SHP77 treated with DMSO at 0.1 percent for 48 hours (cell line): ENCODE data around the gene RIMS4.

Experiments
- DNase-seq: peaks from one replicate; lab custom pipeline; 2025; lab: John Stamatoyannopoulos, UW

Gene RIMS4

DNA sequence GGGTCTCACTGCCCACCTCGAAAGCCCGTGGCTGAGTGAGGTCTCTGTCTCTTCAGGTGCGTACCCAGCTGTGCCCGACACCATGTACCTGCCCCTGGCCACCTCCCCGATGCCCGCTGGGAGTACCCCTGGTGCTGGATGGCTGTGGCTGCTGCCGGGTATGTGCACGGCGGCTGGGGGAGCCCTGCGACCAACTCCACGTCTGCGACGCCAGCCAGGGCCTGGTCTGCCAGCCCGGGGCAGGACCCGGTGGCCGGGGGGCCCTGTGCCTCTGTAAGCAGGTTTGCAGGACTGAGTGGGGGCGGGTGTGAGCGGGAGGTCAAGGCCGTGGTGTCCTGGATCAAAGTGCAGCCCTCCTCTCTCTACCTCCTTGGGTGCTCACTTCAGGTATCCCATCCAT, 90.5 kb downstream of the RIMS4 start:
- no peak for DNase-seq

DNA sequence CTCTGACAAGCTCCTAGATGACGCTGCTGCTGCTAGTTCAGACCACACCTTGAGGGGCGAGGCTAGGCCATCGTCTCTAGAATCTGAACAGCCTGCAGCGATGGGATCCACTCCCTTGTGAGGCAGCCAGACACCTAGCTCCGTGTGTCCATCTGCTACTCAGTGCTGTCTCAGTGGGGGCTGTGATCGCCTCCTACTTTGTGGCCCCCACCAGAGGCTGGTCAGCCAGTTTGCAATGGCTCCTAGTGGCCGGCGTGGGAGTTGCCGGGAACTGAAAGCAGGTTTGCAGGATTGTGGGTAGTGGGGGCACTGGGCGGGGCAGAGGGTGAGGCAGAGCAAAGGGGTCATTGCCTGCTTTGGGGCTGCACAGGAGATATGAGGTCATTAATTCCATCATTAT, 92.4 kb downstream of the RIMS4 start:
- no peak for DNase-seq

DNA sequence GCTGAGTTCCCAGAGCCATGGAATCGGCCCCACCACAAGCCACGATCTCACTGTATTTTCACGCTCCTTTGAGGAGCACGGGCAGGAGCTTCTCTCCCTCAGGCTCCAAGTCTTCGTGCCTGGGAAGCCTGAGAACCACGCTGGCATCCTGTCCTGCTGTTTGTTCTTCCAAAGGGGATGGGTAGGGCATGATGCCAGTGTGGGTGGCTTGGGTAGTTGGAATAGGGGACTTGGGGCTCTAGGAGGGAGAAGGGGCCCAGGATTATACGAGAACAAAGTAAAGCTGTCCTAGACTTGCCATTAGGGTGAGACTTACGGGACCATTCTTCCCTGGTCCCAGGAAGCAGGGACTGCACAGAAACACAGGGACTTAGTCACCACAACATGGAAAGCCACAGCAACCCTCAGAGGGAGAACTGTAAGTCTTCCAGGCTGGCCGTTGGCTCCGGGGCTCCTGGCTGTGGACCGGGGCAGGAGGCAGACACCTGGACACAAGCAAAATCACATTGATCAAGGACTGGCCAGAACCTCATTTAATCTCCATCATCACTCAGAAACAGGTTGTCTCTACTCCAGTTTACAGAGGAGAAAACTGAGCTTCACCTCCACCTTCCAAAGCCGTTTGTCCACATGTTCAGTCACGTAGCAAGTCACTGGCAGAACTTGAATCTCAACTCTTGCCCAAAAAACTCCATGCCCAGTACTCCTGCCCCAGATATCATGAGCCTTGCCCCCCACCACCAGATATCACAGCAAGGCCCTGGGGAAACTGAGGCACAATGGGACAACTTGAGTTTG, 93.8 kb downstream of the RIMS4 start:
- no peak for DNase-seq

GRCh38 chr20:44715499-44716308, 94.6 kb downstream of the RIMS4 start:
- DNase-seq, result no peak

DNA sequence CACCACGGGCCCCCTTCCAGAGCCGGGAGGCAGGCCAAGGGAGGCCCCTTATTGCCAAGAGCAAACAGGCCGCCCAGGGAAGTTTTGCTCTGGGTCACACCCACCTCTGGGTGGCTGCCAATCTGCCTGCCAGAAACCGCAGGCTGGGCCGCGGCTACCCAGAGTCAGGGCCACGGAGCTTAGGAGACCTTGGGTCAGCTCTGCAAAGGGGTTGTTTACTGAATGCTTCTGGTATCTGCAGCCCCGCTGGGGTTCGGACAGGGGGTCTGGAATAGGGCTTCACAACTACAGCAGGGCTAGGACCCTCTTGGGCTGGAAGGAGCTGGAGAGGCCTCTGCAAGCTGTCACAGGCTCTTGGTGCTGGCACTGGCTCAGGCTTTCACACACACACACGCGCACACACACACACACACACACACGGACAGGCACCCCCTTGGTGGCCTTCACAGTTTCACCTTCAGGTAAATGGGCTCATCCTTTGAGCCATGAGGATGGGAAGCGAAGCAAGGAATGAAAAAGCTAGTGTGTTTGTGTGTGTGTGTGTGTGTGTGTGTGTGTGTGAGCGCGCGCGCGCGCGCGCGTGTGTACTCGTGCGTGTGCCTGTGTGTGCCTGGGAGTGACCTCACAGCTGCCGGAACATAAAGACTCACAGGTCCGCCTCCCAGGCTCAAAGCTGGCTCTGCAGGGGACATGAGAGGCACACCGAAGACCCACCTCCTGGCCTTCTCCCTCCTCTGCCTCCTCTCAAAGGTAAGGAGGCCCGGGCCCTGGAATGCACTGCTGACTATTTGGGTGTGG, 95.4 kb downstream of the RIMS4 start, which contains the start of gene CCN5:
Gene CCN5, plus strand, starts transcription at position 669 of the 798 bp plus-strand sequence. Its CDS starts 22 bp downstream, at position 691.
- no peak for DNase-seq

- no peak for DNase-seq
These were observed 96.1 kb downstream of the RIMS4 start for GRCh38 chr20:44714102-44714700.

DNA sequence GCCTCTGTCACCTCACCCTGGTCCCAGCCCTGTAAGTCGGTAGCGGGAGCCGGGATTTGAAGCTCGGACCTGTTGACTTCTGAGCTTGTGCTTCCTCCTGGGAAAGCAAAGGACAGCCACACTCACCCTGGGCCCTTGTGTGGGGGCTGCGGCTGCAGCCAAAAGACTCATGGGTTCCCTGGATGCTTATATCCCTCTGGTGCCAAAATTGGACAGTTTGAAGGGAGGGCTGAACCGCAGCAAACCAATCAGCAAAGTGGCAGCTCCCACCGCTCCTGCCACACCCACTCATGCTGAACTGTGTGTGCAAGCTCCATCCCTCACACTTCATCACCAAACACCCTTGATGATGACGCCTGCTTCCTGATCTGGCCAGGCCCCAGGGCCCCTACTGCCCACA, 99.1 kb downstream of the RIMS4 start:
- no peak for DNase-seq

GRCh38 chr20:44709797-44710196, 100.5 kb downstream of the RIMS4 start:
- no peak for DNase-seq

- no peak for DNase-seq
These were observed 101.0 kb downstream of the RIMS4 start for GRCh38 chr20:44709380-44709779.

DNA sequence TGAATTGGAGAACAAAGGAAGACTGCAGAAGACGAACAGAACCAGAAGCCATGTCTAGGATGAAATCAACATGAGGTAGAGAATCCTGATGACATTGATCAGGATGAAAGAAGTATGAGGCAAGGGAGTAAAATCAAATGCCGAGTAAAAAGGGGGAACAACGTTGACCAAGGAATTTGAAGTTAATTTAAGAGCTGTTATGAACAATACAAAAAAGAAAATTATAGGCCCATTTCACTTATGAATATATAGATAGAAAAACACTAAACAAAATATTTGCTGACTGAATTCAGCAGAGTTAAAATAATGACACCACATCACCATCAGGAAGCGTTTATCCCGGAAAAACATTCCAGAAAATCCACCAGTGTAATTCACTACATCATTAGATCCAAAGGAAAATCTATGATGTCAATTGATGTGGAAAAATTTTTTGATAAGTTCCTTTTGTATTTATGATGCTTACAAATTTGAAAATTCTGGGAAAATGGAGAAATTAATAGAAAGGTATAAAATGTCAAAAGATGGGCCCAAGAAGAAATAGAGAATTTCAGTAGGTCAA, 103.2 kb downstream of the RIMS4 start:
- no peak for DNase-seq

- DNase-seq, result no peak
These were observed 103.9 kb downstream of the RIMS4 start for GRCh38 chr20:44706301-44707017.

DNA sequence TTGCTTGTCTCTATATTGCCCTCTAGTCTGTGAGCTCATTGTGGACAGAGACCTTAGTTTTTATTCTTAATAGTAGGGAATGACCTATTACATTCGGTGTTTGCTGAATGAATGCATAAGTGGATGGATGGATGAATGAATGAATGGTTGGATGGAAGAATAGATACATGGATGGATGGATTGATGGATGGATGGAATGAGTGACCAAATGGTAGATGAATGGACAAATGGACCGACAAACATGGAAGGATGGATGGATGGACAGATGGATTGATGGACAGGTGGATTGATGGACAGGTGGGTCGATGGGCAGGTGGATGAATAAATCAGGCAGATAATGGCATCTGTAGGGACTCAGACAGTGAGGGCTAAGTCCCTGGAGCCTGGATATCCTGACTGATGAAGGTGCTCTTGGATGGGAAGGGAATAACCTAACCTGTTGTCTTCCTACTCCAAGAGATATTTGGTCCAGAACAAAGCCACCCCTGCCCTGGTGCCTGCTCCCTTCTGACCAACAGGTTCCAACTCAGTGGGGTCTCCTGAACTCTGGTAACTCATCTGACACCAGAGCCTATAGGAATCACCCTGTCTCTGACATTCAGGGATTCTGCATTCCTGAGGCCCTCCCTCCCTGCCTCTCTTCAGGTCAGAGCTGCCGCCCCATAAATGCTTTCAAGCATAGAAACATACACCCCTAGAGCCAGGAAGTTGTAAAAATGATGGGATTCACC, 104.8 kb downstream of the RIMS4 start:
- DNase-seq, result no peak

DNA sequence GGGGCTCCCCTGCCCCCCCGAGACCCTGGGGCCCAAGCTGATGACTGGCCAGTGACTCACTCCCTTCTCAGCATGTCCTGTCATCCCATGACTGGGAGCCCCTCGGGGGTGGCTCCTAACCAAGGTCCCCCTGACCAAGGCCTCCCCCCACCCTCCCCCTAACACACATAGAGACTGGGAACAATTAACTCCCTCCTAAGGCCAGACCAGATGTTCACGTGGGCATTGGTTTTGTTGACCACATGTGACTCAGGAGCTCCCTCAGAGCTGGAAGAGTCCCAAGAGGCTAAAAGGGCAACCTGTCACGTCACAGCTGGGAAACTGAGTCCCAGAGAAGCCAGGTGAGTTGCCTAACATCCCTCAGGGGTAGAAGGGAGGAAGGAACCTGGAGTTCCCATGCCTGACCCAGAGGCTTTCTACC, 105.8 kb downstream of the RIMS4 start:
- DNase-seq, result no peak

- DNase-seq, result no peak
These were observed 106.3 kb downstream of the RIMS4 start for GRCh38 chr20:44703956-44704488.

DNA sequence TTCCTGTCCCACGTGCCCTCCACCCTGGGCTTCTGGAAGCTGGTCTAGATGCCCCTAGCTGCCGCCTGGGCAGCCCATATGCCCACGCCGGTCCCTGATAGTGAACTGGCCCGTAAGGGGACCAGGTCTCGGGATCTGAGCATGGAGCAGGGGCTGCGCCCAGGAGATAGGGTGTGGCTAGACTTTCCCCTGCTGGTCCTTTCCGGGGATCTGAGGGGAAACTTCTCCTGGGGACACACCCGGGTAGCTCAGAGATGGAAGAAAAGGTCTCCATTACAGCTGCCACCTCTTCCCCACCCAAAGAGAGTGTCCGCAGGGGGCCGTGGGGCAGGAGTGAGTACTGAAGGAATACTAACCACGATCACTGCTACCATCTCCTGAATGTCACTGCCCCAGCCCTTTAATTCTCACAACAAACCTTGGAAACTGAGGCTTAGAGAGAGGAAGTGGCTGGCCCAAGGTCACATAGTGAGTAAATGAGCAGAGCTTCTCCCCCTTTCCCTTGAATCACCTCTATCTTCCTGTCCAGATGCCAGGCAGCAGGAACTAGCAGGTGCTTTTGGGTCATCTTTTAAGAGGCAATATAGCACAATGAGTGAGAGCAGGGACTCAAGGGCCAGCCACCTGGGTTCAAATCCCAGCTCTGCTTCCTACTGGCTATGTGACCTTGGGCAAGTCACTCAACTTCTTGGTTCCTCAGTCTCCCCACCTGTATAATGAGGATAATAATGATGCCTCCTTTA, 107.0 kb downstream of the RIMS4 start:
- DNase-seq, result no peak

DNA sequence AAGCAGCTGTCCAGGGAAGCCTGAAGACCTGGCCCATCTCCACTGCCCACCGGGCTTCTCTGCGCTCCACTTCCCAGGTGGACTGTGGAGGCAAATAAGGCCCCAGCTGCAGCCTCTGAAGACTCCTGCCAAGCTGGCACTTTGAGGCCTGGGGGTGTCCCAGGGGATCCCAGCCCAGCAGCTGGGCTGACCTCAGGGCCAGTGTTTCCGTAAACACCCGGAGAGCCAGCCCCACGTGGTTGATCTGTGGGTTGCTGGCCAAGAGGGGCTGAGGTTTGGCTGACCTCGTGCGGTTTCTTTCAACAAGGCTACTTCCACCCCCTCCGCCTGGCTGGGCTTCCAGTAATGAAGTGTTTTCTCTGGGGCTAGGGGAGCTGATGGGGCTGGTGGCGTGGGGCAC, 107.6 kb downstream of the RIMS4 start:
- no peak for DNase-seq

- DNase-seq, result no peak
These were observed 108.5 kb downstream of the RIMS4 start for GRCh38 chr20:44701858-44702256.
